Measurements from ENCODE around the gene CHSY1. TPM values are rescaled to one million over a fixed set of nuclear protein-coding genes. Genes with fewer than 3 reads are reported as not detected.

Gene CHSY1
- total RNA-seq, 1 donor from 2014 or later: 41.7 TPM

GRCh38 chr15:101209285-101209845 lies 42.5 kb downstream of the CHSY1 start:
- DNase-seq: no peak

GRCh38 chr15:101207867-101208288 lies 44.0 kb downstream of the CHSY1 start:
- DNase-seq: no peak

DNA sequence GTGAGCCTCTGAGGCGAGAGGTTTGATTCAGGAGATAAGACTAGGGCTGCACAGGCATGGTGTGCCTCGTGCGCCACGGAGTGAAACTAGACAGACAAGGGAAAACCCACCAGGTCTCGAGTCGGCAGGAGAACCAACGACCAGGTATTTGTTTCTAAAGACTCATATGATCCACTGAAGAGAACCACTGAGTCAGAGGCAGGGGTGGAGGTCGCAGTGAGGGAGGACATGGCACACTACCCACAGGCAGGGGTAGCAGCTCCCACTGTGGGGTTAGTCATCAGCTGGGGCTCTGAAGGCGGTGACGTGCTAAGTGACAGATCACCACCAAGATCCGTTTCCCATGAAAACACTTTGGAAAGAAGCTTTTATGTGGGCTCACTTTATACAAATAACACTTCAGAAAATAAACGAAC lies 45.7 kb downstream of the CHSY1 start:
- DNase-seq: no peak

GRCh38 chr15:101204739-101205535 lies 46.9 kb downstream of the CHSY1 start:
- DNase-seq: no peak

- DNase-seq: no peak
Observed at GRCh38 chr15:101203607-101204189, 48.1 kb downstream of the CHSY1 start.

GRCh38 chr15:101203029-101203573 lies 48.7 kb downstream of the CHSY1 start:
- DNase-seq: no peak

DNA sequence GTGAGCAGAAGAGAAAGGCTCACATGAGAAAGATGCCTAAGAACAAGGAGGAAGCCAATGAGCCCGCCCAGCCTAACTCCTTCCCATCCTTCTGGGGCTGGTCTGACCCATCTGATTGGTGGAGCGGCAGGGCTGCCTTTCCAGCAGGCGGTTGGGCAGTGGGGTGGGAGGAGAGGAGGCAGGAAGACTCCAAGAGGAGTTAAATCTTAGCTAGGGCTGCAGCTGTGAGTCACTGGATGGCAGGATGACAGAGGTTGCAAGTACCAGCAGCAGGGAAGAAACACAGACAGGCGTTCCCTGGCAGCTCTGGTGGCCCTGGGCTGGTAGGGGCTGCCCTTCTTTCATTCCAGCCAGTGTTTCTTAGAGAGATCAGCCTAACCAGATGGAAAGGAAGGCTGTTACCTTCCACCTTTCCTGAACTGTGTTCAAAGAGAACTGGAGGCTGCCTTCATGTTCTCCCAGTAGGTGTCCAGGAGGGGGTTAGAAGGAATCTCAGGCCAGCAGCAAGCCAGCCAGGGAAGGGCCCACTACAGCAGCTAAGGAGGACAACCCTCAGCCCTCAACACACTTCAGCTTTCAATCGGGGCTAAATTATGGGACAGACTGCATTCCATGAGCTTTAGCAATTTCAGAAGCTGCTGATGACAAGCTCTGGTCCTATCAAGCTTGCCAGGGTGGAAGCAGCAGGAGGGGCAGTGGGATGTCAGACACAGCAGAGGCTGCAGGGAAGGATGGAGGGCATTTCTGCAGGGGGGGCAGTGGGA lies 50.3 kb downstream of the CHSY1 start:
- peak; percentile 97 for DNase-seq

DNA sequence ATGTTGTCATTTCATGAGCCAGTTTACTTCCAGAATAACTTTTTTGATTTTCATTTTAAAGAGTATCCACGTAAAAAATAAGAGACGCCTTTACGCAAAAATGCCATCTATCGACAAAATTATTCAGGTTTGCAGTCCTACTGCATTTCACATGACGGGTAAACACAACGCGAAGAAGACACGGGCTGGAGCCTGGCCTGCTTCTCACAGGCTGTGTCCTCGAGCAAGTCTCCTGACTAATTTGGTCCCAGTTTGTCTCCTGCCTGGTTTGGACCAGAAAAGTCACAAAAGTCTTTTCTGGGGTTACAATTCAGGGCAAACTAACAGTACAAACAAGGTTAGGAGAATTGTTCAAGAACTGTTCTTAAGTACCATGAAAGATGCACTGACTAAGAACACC lies 51.7 kb downstream of the CHSY1 start:
- DNase-seq: no peak

DNA sequence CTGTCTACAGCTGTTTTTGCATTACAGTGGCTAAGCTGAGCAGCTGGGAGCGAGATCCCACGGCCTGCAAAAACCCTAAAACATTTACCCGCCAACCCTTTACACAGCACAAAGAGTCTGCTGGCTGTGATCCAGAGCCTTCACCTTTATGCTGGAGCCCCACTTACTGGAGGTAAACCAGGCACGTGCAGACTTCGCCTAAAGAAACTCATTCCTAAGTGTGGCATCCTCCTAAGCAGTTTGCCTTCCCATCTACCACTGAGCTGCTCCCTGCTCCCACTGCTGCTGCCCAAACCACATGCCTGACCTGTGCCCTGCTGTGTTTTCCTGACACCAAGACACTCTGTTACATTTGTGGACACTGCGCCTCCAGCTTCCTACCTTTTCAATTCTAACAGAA lies 53.0 kb downstream of the CHSY1 start:
- DNase-seq: peak; percentile 56

DNA sequence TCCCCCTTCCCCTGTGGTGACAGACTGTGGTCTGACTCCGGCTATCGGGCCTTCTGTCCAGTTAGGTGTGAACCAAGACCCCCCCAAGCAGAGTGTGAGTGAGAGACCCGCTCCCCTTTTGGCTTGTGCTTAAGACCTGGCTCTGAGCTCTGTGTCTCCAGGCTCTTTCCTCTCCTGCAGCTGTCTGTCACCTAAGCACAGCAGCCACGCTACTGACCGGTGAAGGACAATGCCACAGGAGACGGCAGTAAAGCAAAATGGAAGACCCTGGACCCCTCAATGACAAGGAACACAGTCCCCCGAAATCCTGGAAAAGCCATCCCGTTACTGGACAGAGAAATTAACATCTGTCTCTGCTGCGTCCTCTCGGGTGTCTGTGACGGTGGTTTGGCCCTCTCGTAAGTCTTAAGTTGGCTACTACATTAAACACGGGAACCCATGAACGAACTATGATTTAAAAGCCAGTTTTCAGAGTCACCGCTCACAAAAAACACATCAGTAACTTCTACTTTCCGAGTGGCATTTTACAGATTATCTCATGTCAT lies 53.7 kb downstream of the CHSY1 start:
- peak; percentile 41 for DNase-seq

- no peak for DNase-seq
Observed at GRCh38 chr15:101194546-101195125, 57.2 kb downstream of the CHSY1 start.

GRCh38 chr15:101193806-101194545 lies 57.9 kb downstream of the CHSY1 start:
- DNase-seq: no peak

GRCh38 chr15:101193120-101193644 lies 58.7 kb downstream of the CHSY1 start:
- DNase-seq: peak; percentile 64

GRCh38 chr15:101192081-101192480 lies 59.8 kb downstream of the CHSY1 start:
- no peak for DNase-seq

- no peak for DNase-seq
Observed at GRCh38 chr15:101191242-101191641, 60.6 kb downstream of the CHSY1 start.

GRCh38 chr15:101190092-101190595 lies 61.7 kb downstream of the CHSY1 start:
- peak; percentile 32 for DNase-seq

GRCh38 chr15:101189409-101190091 lies 62.3 kb downstream of the CHSY1 start:
- peak; percentile 76 for DNase-seq

- DNase-seq: peak; percentile 66
Observed at GRCh38 chr15:101188637-101189408, 63.0 kb downstream of the CHSY1 start.
